ENCODE results near the gene ROBO4.
A peak's percentile ranks its signal among the peaks of the same experiment; 100 is the strongest.

Gene ROBO4

DNA sequence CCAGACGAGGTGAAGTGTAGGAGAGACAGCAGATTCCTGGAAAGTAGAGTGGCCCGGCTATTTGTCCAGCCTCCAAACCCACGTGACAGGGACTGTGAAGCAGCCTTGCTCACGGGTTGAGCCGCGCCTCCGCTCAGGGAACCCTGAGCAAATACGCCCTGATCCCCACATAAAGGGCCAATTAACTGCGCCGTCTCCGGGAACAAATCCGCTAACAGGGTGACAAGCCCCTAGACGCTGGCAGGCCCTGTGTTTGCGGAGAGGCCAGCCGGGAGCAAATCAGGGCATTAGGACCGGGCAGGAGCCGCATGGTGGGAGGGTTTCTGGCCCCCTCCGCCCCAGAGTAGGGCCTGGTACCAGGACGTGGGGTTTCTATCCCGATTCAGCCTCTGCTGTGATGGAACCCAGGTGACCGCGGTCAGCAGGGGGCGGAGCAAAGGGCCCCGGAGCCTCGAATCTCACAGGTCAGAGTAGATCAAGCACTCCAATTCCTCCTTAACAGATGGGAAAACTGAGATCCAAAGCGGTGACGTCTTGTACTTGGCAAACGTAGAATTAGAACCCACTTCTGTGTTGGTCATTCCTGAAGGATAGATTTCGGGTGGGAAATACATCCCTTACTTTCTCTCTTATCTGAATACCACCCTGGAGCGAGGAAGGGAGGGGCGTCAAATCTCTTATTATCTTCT, 34.4 kb downstream of the ROBO4 start:
- FAIRE-seq = no peak
- peak; percentile 70 for DNase-seq (ENCODE audit: insufficient read length, low spot score)
- no peak for TF ChIP-seq CTCF (IDR thresholded peaks at IDR 0.05; ENCODE audit: insufficient read depth, missing control alignments)

GRCh38 chr11:124861670-124862069, 36.0 kb downstream of the ROBO4 start:
- no peak for TF ChIP-seq CTCF (IDR thresholded peaks at IDR 0.05; ENCODE audit: insufficient read depth, missing control alignments)
- DNase-seq (ENCODE audit: insufficient read length, low spot score) (no peak), FAIRE-seq (no peak)

DNA sequence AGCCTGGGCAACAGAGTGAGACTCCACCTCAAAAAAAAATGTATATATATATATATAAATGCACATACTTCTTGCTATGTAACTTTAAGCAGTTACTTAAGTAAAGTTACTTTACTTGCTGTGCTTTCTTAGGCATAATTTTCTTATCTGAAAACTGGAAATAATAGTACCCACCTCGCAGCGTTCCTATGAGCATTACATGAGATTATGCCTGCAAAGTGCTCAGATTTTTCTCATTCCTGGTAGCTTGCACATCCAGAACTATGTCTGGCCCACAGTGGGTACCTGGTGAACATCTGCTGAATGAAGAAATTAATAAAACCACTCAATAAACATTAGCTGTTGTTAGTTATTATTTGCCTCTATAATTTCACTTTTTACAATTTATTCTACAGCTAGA, 38.5 kb downstream of the ROBO4 start:
- DNase-seq (ENCODE audit: insufficient read length, low spot score) (no peak), FAIRE-seq (no peak)
- no peak for TF ChIP-seq CTCF (IDR thresholded peaks at IDR 0.05; ENCODE audit: insufficient read depth, missing control alignments)

GRCh38 chr11:124846070-124846673, 51.5 kb downstream of the ROBO4 start:
- no peak for TF ChIP-seq CTCF (IDR thresholded peaks at IDR 0.05; ENCODE audit: insufficient read depth, missing control alignments)
- FAIRE-seq (no peak), DNase-seq (ENCODE audit: insufficient read length, low spot score) (no peak)

- FAIRE-seq (no peak), DNase-seq (ENCODE audit: insufficient read length, low spot score) (no peak)
- no peak for TF ChIP-seq CTCF (IDR thresholded peaks at IDR 0.05; ENCODE audit: insufficient read depth, missing control alignments)
Observed at GRCh38 chr11:124844664-124845079, 53.0 kb downstream of the ROBO4 start.

DNA sequence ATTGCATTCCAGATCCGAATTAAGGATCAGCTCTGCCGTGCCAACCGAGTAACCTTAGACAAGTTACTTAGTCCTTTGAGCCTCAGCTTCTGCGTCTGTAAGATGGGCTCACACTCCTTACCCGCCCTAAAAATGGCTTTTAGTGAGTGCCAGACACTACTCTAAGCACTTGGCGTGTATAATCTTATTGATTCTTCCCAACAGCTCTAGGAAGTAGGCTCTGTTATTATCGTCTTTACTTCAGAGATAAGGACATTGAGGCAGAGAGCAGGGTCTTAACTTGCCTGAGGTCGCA, 54.1 kb downstream of the ROBO4 start:
- no peak for FAIRE-seq
- TF ChIP-seq CTCF (IDR thresholded peaks at IDR 0.05; ENCODE audit: insufficient read depth, missing control alignments) = no peak
- no peak for DNase-seq (ENCODE audit: insufficient read length, low spot score)

DNA sequence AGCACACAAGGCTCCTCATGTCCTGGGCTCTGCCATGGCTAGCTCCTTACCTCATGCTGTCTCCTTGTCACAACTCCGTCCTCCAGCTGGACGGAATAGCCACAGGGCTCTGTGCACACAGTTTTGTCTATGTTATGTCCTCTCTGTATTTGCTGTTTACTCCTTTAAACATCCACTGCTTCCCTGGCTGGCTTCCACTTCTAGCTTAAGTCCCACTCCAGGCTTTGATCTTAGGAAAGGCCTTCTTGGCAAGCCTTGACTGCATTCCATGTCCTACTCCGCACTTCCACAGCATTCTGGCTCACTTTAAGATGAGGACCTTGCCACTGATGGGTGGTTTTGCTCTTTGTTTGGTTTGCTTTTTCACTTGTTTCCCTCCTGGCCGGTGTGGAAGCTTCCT, 55.4 kb downstream of the ROBO4 start:
- DNase-seq (ENCODE audit: insufficient read length, low spot score) (no peak), FAIRE-seq (no peak)
- TF ChIP-seq CTCF (IDR thresholded peaks at IDR 0.05; ENCODE audit: insufficient read depth, missing control alignments) = no peak

All from D721Med (cell line).